Activated T-cell treated with anti-CD3 and anti-CD28 coated beads for 24 hours (primary cell): ENCODE measurements around the gene C1QC.

ENCODE experiments used
- DNase-seq: peaks from one replicate; pipeline ENCODE4 v3.0.0-alpha.2; 2020; ENCODE audit warnings: low read depth

The C1QC gene

DNA sequence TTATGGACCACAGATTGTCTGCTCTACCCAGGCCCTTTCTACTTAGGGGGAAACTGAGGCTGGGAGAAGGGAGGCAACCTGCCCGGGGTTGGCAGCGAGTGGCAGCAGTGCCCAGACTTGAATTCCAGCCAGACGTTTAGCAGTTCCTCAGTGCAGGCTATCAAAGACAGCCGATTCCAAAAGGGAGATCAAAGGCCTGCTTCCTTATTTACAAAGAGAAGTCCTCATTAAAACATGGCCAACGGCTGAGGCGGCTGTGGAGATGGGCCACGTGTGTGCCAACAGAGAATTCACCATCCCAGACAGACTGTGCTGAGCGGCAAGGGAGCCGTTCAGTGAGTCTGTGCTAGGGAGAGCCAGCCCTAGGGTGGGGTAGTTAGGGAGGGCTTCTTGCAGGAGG lies 37.3 kb downstream of the C1QC start:
- no peak for DNase-seq

DNA sequence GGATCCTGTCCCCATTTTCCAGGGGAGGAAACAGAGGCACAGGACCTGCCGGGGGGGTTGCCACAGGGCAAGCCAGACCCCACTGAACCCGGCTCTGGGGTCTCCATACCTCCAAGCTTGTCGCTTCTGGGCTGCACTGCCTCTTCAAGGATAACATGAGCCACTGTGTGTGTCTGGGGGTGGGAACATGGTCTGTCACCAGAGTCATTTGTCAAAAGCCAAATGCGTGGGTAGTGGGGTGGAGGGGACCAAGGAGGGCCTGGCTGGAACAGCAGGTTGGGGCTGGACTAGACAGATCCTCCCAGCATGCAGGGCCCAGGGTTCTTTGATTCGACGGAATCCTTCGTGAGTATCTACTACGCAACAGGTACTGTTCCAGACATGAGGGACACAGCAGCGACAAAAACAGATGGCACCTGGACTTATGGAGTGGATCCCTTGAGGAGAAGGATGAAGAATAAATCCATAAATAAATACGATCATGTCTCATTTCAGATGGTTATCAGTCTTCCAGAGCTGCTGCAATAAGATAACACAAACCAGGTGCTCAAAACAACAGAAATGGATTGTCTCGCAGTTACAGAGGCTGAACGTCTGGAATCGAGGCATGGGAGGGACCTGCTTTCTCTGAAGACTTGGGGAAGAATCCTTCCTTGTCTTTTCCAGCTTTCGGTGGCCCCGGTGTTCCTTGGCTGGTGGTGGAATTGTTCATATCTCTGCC lies 38.3 kb downstream of the C1QC start:
- DNase-seq, result no peak

DNA sequence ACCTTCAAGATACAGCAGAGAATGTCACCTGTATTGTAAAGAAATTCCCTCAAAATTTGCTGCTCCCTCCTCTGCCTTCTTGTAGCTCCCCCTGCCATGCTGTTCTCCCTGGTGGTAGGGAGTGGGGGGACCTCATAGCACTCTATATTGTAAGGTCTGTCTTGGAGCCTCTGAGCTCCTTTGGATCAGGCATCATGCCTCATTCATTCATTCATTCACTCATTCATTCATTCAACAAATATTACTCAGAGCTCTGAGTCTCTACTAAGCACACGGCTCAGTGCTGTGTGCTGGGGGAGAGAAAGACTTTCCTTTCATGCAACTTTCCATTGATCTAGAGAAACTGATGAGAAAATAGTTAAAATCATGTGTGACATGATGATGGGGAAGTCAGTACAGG lies 40.1 kb downstream of the C1QC start:
- no peak for DNase-seq

DNA sequence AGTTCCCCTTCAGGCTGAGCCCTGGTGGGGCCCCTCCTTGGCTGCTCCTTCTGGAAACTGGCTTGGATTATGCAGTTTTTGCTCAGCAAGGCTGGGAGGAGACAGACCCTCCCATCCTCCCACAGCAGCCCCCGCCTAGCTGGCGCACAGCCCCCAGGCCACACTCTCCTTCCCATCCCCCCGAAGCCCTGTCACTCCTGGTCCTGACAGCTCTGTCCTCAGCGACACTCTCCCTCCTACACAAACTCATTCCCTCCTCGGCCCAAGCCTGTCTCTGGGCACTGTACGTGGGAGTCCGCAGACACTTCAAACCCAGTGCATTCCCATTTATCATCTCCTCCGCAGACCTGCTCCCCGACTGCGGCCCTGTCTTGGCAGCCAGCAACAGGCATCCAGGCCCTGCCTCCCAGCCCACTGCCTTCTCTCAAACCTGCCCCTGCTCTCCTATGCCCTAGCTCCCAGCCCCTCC lies 42.2 kb downstream of the C1QC start:
- no peak for DNase-seq

DNA sequence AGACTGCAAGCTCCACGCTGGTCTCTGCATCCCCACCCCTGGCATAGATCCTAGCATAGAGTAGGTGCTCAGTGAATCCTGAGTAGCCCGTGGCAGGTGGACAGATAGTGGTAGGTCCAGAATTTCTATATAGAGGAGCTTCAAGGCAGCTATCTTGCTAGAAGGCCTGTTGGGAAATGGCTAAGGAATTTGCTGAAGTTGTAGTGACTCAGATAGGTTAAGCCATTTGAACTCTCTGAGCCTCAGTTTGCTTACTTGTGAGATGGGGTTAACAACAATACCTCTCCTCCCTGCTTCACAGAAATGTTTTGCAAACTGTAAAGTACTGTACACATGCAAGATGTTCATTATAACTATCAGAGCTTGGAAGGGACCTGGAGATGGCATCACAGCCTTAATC lies 43.8 kb downstream of the C1QC start:
- DNase-seq, result no peak

DNA sequence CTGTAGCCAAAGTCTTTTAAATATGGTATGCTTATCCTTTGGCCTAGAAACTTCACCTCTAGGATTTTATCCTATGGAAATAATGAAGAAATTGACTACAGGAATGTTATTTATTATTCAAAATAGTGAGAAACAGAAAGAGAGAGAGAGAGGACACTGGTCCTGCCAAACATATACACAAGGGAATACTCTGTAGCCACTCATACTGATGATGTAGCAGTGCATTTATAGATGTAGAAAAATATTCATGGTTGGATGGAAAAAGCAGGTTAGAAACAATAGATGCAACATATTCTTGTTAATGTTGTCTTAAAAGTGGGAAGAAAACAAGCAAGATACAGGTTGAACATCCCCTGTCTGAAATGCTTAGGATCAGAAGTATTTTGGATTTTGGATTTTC lies 45.0 kb downstream of the C1QC start:
- no peak for DNase-seq

DNA sequence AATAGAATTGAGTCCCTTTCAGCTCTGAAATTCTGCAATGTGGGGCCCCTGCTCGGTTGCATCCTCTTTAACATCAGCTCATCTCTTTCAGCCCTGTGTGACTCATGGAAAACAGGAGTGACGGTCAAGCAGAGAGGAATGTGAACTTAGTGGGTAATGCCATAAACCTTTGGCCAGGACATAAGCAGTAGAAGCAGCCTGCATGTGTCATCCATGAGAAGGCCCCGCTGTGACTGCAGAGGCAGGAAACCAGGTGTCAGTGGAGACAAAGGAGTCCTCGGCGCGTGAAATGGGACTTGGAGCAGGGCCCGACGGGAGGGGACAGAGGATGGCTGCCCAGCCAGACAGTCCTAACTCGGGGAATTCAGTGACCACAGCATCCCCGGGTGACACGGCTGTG lies 46.1 kb downstream of the C1QC start:
- no peak for DNase-seq

DNA sequence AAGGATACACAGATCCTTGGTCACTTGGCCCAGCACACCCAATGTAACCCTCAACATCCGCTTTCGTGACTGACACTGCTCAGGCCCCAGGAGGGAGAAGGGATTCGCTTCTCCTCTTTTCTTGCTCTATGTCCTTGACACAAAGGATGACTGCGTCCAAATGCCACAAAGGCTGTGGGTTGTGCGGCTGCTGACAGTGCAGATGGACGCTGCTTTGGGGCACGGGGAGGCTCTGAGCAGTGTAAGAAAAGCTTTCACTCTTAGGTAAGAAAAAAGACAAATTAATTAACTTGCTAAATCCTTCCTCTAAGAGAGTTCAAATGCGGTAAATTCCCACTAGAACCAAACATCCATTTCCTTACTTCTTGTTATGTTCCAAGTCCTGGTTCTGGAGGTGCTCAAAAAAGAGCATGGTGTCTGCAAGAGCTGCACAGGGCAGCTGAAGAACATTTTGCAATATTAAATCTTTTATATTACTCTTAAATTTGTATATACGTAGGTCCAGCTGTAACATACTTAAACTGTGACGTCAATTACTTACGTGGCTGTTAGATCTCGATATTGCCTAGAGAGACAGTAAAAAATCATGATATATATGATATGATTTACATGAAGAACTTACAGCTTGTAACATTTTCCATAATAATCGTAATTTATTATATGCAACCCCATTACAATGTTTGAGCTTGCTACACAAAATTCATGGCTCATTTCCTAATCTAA lies 47.8 kb downstream of the C1QC start:
- no peak for DNase-seq

DNA sequence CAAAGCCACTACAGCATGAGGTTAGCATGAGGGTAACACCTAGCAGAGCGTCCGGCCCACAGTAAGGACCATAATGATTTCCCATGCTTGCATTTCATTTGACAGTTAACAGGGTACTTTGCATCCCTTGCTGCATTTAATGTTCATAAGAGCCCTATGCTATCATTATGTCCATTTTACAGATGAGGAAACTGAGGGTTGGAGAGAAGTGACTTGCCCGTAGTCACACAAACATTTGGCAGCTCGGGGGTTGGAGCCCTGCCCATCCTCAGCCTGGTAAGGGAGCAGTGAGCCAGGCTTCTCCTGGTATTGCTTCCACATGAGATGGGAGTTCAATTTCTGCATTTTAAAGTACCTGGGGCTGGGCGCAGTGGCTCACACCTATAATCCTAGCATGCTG lies 50.7 kb downstream of the C1QC start:
- no peak for DNase-seq

DNA sequence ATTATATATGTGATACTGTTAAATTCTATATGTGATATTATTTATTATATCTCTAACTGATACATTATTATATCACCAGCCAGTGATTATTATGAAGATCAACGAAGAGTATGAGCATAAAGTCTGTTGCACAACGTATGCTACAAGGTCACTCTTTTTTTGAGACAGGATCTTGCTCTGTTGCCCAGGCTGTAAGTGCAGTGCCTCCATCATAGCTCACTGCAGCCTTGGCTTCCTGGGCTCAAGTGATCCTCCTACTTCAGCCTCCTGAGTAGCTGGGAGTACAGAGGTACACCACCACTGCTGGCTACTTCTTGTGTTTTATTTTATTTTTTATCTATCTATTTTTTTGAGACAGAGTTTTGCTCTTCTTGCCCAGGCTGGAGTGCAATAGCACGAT lies 53.2 kb downstream of the C1QC start:
- no peak for DNase-seq
